K562 (cell line): ENCODE data around the gene NCOA1. TPM values are rescaled to one million over a fixed set of nuclear protein-coding genes. Genes with fewer than 3 reads are reported as not detected.

Source experiments
- ARID1B ChIP-seq: fragments of 450-650 bp; IDR thresholded peaks from 2 replicates; pipeline ENCODE4 v1.6.1; 2016; ENCODE audit warnings: antibody characterized with exemption, mild to moderate bottlenecking, inconsistent platforms
- ATF7 ChIP-seq: fragments of 450-650 bp; IDR thresholded peaks from 2 replicates; pipeline ENCODE4 v1.7.1; 2014; ENCODE audit warnings: mild to moderate bottlenecking, moderate library complexity
- BRD9 ChIP-seq: fragments of 450-650 bp; IDR thresholded peaks from 2 replicates; pipeline ENCODE4 v1.6.1; 2018; ENCODE audit warnings: low read depth; ENCODE audit not compliant: partially characterized antibody
- GABPA ChIP-seq: fragments of 200-800 bp; sonication (Bioruptor generic); conservative IDR thresholded peaks from 2 replicates; pipeline ENCODE4 v1.6.1; 2016; ENCODE audit warnings: low read depth, missing genetic modification characterization, missing compliant biosample characterization
- JUNB ChIP-seq: fragments of 450-650 bp; formaldehyde crosslinking; conservative IDR thresholded peaks from 2 replicates; pipeline ENCODE4 v1.4.0; 2020; ENCODE audit warnings: mild to moderate bottlenecking
- RUNX1 ChIP-seq: sonication (generic); IDR thresholded peaks from 2 replicates; pipeline ENCODE4 v1.6.1; 2016; ENCODE audit warnings: antibody characterized with exemption, low read depth
- ZC3H4 ChIP-seq: sonication (generic); formaldehyde crosslinking; IDR thresholded peaks from 2 replicates; pipeline ENCODE4 v1.9.0; 2021; ENCODE audit warnings: missing genetic modification reagents, borderline replicate concordance
- ZFP30 ChIP-seq: fragments of 250-450 bp; sonication (Bioruptor Pico); IDR thresholded peaks from 2 replicates; pipeline ENCODE4 v1.8.0; 2022; ENCODE audit warnings: moderate library complexity, mild to moderate bottlenecking, inconsistent platforms, borderline replicate concordance
- ZNF586 ChIP-seq: fragments of 450-650 bp; formaldehyde crosslinking; conservative IDR thresholded peaks from 2 replicates; pipeline ENCODE4 v1.4.0; 2020; ENCODE audit warnings: mild to moderate bottlenecking, moderate library complexity
- ZNF668 ChIP-seq: fragments of 250-450 bp; sonication (Bioruptor Pico); IDR thresholded peaks from 2 replicates; pipeline ENCODE4 v1.8.0; 2022; ENCODE audit warnings: mild to moderate bottlenecking, inconsistent platforms
- polyA plus RNA-seq, 8 experiments: library from polyadenylated mRNA; depleted of rRNA in 4 of 8; stranded (reverse) in 5 of 8; unstranded in 3 of 8; fragments of >200 nt; fragmentation: Nextera tagmentation in 2 of 8; fragmentation: Illumina TruSeq in 1 of 8; extraction: Ambion mirVana in 2 of 8; extraction: Trizol in 1 of 8; gene quantifications; 2 replicates each; pipeline versions ENCODE4 v1.2.1 to v1.2.3, GENCODE V29; 2011 to 2014; ENCODE audit warnings: inconsistent platforms in 1 of 8, missing spikeins in 1 of 8
- total RNA-seq, 7 experiments: library from RNA; depleted of rRNA in 6 of 7; stranded (reverse); fragments of >200 nt in 6 of 7; fragmentation: Illumina TruSeq in 2 of 7; extraction: Trizol in 2 of 7; gene quantifications; 2 replicates each; pipeline versions ENCODE4 v1.2.1 to v1.2.3, GENCODE V29; 2011 to 2021; ENCODE audit warnings: low replicate concordance in 1 of 7
- TF ChIP-seq, protein P1 (sequence below): fragments of 450-650 bp; formaldehyde crosslinking; IDR thresholded peaks from 2 replicates; pipeline ENCODE4 v1.4.0; 2020; ENCODE audit warnings: mild to moderate bottlenecking, mixed read lengths
- TF ChIP-seq, protein P2 (sequence below): fragments of 450-650 bp; IDR thresholded peaks from 2 replicates; pipeline ENCODE4 v1.6.1; 2016; ENCODE audit warnings: antibody characterized with exemption
- TF ChIP-seq, protein P3 (sequence below): fragments of 250-450 bp; sonication (Bioruptor Pico); IDR thresholded peaks from 2 replicates; pipeline ENCODE4 v1.5.0; 2020; ENCODE audit warnings: mild to moderate bottlenecking, borderline replicate concordance
- TF ChIP-seq, protein P4 (sequence below): fragments of 450-650 bp; IDR thresholded peaks from 2 replicates; pipeline ENCODE4 v1.6.1; 2016; ENCODE audit warnings: low read depth

Gene NCOA1
- total and polyA plus RNA-seq, 9 of the 15 experiments (the other 6 are each of a cell fraction or from before 2014, with no cell fraction given) = 4.9 to 25.7 (median 17.0) TPM

DNA sequence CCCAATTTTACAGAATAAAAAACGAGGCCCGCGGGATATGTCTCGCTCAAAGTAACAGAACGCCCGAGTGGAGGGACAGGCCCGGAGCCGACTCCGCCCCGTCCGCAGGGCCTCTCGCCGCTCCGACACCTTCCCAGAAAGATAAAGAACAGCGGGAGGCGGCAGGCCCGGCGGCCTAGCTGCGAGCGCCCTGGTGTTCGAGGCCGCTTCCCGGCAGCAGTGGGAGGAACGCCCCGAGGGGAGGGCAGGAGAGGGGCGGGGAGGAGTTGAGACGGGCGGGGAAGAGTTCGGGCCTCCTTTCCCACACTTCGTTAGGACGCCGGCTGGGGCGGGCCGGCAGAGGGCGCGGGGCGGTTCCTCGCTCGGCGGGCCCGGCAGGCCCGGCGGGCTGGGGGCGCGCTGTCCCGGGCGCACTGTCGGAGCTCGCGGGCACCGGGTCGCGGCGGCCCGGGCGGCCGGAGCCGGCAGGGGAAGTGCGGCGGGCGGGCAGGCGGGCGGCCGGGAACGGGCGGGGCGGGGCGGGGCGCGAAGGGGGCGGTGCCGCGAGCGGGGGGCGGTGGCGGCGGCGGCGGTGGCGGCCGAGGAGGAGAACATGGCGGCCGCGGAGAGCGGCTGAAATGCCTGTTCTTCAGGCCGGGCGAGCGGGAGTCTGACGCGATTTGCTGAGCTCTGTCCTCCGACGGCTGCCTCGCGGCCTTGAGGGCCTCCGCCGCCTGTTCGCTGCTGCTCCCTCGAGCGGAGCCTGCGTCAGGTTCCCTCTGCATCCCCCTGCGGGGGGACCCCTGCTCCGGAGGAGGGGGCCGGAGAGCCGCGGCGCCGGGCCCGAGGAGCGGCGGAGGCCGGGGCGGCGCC, at the start of gene NCOA1 (continued):
- no peak for TF ChIP-seq JUNB (CRISPR knock-in tag)
- peak; percentile 41 for TF ChIP-seq ARID1B
- no peak for TF ChIP-seq ZC3H4 (CRISPR knock-in tag)
- TF ChIP-seq, protein P1, sequence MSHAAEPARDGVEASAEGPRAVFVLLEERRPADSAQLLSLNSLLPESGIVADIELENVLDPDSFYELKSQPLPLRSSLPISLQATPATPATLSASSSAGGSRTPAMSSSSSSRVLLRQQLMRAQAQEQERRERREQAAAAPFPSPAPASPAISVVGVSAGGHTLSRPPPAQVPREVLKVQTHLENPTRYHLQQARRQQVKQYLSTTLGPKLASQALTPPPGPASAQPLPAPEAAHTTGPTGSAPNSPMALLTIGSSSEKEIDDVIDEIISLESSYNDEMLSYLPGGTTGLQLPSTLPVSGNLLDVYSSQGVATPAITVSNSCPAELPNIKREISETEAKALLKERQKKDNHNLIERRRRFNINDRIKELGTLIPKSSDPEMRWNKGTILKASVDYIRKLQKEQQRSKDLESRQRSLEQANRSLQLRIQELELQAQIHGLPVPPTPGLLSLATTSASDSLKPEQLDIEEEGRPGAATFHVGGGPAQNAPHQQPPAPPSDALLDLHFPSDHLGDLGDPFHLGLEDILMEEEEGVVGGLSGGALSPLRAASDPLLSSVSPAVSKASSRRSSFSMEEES (CRISPR knock-in tag) = no peak
- TF ChIP-seq BRD9 = no peak
- no peak for TF ChIP-seq GABPA (tag)
- TF ChIP-seq, protein P2, sequence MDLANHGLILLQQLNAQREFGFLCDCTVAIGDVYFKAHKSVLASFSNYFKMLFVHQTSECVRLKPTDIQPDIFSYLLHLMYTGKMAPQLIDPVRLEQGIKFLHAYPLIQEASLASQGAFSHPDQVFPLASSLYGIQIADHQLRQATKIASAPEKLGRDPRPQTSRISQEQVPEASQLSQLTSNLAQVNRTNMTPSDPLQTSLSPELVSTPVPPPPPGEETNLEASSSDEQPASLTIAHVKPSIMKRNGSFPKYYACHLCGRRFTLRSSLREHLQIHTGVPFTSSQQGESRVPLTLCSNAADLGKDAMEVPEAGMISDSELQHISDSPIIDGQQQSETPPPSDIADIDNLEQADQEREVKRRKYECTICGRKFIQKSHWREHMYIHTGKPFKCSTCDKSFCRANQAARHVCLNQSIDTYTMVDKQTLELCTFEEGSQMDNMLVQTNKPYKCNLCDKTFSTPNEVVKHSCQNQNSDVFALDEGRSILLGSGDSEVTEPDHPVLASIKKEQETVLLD = no peak; the same call in 1 of the 2 replicates
- no peak for TF ChIP-seq ZNF586 (CRISPR knock-in tag)
- TF ChIP-seq, protein P3, sequence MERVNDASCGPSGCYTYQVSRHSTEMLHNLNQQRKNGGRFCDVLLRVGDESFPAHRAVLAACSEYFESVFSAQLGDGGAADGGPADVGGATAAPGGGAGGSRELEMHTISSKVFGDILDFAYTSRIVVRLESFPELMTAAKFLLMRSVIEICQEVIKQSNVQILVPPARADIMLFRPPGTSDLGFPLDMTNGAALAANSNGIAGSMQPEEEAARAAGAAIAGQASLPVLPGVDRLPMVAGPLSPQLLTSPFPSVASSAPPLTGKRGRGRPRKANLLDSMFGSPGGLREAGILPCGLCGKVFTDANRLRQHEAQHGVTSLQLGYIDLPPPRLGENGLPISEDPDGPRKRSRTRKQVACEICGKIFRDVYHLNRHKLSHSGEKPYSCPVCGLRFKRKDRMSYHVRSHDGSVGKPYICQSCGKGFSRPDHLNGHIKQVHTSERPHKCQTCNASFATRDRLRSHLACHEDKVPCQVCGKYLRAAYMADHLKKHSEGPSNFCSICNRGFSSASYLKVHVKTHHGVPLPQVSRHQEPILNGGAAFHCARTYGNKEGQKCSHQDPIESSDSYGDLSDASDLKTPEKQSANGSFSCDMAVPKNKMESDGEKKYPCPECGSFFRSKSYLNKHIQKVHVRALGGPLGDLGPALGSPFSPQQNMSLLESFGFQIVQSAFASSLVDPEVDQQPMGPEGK (CRISPR knock-in tag) = no peak
- no peak for TF ChIP-seq RUNX1
- TF ChIP-seq ZNF668 (CRISPR knock-in tag) = no peak
- no peak for TF ChIP-seq ZFP30 (CRISPR knock-in tag)
- TF ChIP-seq ATF7 = peak; percentile 35; the same call in 1 of the 2 replicates
- TF ChIP-seq, protein P4, sequence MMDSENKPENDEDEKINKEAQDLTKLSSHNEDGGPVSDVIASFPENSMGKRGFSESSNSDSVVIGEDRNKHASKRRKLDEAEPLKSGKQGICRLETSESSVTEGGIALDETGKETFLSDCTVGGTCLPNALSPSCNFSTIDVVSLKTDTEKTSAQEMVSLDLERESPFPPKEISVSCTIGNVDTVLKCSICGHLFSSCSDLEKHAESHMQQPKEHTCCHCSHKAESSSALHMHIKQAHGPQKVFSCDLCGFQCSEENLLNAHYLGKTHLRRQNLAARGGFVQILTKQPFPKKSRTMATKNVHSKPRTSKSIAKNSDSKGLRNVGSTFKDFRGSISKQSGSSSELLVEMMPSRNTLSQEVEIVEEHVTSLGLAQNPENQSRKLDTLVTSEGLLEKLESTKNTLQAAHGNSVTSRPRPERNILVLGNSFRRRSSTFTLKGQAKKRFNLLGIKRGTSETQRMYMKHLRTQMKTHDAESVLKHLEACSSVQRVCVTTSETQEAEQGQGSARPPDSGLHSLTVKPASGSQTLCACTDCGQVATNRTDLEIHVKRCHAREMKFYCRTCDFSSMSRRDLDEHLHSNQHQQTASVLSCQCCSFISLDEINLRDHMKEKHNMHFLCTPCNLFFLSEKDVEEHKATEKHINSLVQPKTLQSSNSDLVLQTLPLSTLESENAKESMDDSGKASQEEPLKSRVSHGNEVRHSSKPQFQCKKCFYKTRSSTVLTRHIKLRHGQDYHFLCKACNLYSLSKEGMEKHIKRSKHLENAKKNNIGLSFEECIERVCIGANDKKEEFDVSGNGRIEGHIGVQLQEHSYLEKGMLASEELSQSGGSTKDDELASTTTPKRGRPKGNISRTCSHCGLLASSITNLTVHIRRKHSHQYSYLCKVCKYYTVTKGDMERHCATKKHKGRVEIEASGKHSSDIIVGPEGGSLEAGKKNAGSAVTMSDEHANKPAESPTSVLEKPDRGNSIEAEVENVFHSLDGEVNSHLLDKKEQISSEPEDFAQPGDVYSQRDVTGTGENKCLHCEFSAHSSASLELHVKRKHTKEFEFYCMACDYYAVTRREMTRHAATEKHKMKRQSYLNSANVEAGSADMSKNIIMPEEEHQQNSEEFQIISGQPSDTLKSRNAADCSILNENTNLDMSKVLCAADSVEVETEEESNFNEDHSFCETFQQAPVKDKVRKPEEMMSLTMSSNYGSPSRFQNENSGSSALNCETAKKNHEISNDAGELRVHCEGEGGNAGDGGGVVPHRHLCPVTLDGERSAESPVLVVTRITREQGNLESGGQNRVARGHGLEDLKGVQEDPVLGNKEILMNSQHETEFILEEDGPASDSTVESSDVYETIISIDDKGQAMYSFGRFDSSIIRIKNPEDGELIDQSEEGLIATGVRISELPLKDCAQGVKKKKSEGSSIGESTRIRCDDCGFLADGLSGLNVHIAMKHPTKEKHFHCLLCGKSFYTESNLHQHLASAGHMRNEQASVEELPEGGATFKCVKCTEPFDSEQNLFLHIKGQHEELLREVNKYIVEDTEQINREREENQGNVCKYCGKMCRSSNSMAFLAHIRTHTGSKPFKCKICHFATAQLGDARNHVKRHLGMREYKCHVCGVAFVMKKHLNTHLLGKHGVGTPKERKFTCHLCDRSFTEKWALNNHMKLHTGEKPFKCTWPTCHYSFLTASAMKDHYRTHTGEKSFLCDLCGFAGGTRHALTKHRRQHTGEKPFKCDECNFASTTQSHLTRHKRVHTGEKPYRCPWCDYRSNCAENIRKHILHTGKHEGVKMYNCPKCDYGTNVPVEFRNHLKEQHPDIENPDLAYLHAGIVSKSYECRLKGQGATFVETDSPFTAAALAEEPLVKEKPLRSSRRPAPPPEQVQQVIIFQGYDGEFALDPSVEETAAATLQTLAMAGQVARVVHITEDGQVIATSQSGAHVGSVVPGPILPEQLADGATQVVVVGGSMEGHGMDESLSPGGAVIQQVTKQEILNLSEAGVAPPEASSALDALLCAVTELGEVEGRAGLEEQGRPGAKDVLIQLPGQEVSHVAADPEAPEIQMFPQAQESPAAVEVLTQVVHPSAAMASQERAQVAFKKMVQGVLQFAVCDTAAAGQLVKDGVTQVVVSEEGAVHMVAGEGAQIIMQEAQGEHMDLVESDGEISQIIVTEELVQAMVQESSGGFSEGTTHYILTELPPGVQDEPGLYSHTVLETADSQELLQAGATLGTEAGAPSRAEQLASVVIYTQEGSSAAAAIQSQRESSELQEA = no peak
